D721Med (cell line): ENCODE results near the gene TMEM231.

ENCODE experiments used
- DNase-seq: peaks from one replicate; pipeline ENCODE4 v3.0.0; 2011; ENCODE audit warnings: low spot score; ENCODE audit not compliant: insufficient read length
- FAIRE-seq: peaks from 2 replicates; lab custom pipeline; 2011; peaks lifted over from hg19 to GRCh38; lab: Jason Lieb, UNC
- TF ChIP-seq, protein P1 (sequence below): IDR thresholded peaks from 2 replicates; pipeline ENCODE4 v1.5.1; 2012; ENCODE audit warnings: mild to moderate bottlenecking, control low read depth; ENCODE audit not compliant: insufficient read depth; ENCODE audit errors: missing control alignments

Gene TMEM231

DNA sequence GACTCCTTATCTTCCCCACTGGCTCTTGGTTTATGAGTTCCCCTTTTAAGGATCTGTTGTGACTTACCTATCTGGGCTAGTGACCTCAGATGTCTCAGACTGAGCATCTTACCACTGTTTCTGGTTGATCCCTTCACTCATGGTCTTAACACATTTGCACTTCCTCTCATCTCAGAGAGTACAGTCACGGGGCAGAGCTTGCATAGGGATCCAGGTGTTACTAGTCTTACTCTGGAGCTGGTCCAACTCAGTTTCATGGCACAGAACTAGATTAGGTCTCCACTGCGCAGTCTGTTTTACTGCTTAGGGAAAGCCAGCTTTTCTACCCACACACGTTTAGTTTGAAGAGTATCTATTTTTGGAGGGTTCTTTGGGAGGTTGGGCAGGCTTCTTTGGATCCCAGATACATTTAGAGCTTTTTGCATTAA lies 20.3 kb upstream of the TMEM231 start:
- no peak for FAIRE-seq
- TF ChIP-seq, protein P1, sequence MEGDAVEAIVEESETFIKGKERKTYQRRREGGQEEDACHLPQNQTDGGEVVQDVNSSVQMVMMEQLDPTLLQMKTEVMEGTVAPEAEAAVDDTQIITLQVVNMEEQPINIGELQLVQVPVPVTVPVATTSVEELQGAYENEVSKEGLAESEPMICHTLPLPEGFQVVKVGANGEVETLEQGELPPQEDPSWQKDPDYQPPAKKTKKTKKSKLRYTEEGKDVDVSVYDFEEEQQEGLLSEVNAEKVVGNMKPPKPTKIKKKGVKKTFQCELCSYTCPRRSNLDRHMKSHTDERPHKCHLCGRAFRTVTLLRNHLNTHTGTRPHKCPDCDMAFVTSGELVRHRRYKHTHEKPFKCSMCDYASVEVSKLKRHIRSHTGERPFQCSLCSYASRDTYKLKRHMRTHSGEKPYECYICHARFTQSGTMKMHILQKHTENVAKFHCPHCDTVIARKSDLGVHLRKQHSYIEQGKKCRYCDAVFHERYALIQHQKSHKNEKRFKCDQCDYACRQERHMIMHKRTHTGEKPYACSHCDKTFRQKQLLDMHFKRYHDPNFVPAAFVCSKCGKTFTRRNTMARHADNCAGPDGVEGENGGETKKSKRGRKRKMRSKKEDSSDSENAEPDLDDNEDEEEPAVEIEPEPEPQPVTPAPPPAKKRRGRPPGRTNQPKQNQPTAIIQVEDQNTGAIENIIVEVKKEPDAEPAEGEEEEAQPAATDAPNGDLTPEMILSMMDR: no peak
- DNase-seq: no peak

DNA sequence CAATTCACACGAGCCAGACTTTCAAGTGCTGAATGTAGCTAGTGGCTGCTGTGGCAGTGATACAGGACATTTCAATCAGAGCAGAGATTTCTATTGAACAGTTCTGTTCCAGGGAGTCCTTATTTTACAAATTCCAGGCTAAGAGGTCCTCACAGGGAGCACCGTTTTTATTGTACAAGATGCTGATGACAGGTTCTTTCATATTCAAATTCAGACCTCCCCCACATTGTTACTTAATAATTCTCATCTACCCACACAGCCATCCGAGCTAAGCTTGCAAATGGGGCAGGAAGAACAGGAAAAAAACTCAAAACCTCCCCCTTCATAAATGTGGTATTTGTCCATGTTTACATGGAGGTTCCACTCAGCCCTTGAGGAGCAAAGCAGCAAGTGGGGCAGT lies 19.9 kb upstream of the TMEM231 start:
- DNase-seq: no peak
- no peak for FAIRE-seq
- TF ChIP-seq, protein P1: no peak

DNA sequence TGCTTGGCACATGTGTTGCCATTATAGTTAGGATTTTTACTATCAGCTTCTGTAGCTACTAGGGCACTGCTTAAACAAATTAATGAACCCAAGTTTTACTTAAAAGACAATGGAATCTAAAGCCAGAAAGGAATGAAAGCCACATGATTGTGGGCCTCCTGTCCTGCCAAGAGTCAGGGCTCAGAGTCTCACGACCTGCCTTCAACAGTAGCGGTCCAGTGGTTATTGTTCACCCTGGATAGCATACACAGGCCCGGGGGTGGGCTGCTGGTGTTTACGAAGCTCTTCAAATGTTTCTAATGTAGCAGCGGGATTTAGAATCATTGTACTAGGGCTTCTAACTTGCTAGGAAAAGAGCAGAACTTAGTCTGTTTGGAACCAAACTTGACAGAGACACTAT lies 17.9 kb upstream of the TMEM231 start:
- TF ChIP-seq, protein P1: no peak
- FAIRE-seq: no peak

DNA sequence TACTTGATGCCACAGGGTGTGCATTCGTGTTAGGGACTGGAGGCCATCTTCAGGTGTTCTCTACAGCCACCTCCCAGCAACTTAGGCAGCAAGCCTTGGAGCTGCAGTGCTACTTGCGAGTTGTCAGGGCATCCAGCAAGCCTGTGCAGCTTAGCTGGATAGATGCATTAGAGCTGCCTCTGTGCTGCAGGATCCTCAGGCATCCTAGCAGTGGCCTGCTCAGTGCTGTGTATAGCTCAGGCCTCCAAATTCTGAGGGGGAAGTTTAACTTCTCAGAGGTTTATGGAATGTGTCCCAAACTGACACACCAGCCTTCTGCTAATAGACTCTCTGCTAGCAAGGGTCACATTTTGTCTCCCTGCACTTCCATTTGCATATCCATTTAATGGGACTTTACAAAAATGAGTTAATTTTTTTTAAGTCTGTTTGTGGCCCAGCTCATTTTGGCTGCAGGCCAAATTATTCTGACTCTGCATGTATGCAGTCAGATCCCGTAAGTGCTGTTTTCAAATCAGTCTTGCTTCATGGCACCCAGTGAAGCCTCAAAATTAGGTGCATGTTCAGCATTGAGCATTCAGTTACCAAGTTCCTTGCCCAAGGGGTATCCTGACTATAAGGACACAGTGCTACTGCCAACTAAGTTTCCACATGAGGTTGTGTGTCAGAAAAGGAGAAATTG lies 17.0 kb upstream of the TMEM231 start:
- FAIRE-seq: no peak
- TF ChIP-seq, protein P1: no peak
- DNase-seq: no peak

More for the DNA sequence above, 17.9 kb upstream of the TMEM231 start:
- DNase-seq: no peak

DNA sequence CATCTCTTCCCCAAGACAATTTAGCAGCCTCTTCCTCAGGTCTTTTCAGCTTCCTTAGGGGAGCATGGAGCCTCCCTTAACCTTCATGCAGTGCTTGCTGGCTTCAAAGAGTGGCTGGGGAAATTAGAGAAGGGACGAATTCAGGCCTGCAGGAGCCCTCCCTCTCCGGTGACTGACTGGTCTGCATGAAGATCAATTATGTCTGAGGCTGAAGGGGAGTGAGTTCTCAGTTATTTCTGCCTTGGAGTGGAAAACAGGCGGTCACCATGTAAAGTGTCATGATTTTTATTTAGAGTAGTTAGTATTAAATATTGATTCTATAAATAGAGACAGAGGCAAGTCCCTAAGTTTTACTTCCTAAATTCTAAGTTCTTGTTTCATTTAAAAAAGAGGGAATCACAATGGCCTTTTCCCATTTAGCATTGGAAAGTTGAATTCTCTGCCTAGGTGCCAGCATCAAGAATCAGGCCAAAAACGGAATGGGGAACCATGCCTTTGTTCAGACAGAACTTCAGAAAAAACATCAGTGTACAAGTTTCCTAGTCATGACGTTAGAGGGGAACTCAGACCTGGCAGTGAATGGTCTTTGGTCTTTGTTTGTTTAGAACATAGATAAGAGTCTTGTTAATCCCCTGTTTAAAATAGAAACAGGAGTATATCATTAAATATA lies 14.5 kb upstream of the TMEM231 start:
- DNase-seq (no peak), FAIRE-seq (no peak)

DNA sequence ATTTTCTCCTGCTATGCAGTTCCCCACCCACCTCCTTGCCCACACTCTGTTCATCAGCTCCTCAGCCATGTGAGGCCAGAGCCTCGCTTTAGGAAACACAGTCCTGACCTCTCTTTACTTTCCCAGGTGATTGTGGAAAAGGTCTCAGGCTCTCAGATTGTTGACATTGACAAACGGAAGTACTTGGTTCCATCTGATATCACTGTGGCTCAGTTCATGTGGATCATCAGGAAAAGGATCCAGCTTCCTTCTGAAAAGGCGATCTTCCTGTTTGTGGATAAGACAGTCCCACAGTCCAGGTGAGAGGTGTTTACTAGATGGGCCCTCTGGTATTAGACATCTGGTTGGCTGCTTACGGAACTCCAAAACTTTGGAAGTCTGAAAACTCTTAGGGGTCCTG lies 11.9 kb upstream of the TMEM231 start:
- TF ChIP-seq, protein P1: no peak
- DNase-seq (no peak), FAIRE-seq (no peak)

More for the DNA sequence above, 14.5 kb upstream of the TMEM231 start:
- TF ChIP-seq, protein P1: no peak

DNA sequence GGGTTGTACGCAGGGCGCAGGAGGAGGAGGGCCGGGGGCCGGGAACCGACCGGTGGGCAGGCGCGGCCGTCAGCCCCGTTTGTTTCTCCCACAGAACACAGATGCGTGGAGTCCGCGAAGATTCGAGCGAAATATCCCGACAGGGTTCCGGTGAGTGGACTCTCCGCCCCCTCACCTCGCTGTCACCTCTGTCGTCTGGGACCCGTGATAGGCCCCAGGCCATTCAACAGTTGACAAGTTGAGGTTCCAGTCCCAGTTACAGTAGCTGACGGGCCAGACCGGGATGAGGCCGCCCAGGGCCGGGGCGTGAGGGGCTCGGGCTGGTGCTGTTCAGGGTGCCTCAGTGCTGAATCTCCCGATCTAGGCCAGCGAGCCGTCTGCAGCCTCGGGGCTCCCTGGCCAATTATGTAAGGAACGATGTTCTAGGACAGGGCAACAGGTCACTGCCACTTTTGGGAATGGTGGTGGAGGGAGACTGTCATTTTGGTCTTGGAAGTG lies 10.8 kb upstream of the TMEM231 start:
- TF ChIP-seq, protein P1: no peak
- FAIRE-seq (no peak), DNase-seq (no peak)
